ENCODE data around the gene ZNF200. TPM values are rescaled to one million over a fixed set of nuclear protein-coding genes. Genes with fewer than 3 reads are reported as not detected.

Gene ZNF200
- total and polyA plus RNA-seq, 2 donors (not counting 3 experiments of a cell fraction or from before 2014, with no cell fraction given) = 2.8 to 10.0 TPM

- no peaks in the 10 kb centered on the region for H3K79me2 ChIP-seq (ENCODE audit: control insufficient read depth, insufficient read depth, low read length)
- dilution Hi-C loops (cut with MboI; ENCODE audit: extremely low pct_ligation_motif_present, low sequenced_read_pairs) = no loop called here
- POLR2A ChIA-PET = no interaction called here
These were observed 19.9 kb downstream of the ZNF200 start for GRCh38 chr16:3214904-3215600.

DNA sequence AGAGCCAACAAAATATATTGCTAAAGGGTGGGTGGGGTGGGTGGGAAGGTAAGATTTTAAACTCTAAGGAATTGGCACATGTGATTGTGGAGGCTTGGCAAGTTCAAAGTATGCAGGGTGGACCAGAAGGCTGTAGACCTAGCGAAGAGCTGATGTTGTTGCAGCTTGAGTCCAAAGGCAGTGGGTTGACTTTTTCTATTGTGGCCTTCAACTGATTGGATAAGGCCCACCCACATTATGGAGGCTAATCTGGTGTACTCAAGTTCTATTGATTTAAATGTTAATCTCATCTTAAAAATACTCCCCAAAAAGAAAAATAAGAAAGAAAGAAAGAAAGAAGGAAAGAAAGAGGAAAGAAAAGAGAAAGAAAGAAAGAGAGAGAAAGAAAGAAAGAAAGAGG lies 22.4 kb downstream of the ZNF200 start:
- BruUV-seq (replicated peaks) = no TSS peak
- no peaks in the 10 kb centered on the region for H3K79me2 ChIP-seq (ENCODE audit: control insufficient read depth, insufficient read depth, low read length)
- dilution Hi-C loops (cut with MboI; ENCODE audit: extremely low pct_ligation_motif_present, low sequenced_read_pairs) (no loop called here), intact Hi-C loops (cut with micrococcal nuclease) (no loop called here)
- no peaks in the 10 kb centered on the region for H3K9me1 ChIP-seq (replicated peaks; ENCODE audit: control insufficient read depth, extremely low read depth, insufficient read depth, low read length)
- no peaks in the 10 kb centered on the region for H3K9me3 ChIP-seq (replicated peaks; ENCODE audit: control insufficient read depth, insufficient read depth, low read length)
- no peak overlapping the region for H3K4me3 ChIP-seq (replicated peaks in 1 of 3; ENCODE audit: insufficient read depth in 1 of 3, low read depth in 1 of 3, low read length in 3 of 3)
- no peak overlapping the region for H3K4me2 ChIP-seq (ENCODE audit: insufficient read depth, low read length)
- FAIRE-seq (no peak), DNase-seq (ENCODE audit: low read depth, low spot score) (no peak)
- no peaks in the 10 kb centered on the region for H3K36me3 ChIP-seq (ENCODE audit: control insufficient read depth in 2 of 2, extremely low read depth in 1 of 2, insufficient read depth in 2 of 2, low read length in 2 of 2)
- TF ChIP-seq MYC (IDR thresholded peaks at IDR 0.05; ENCODE audit: low read depth, low read length) = no peak
- no peaks in the 10 kb centered on the region for H4K20me1 ChIP-seq (replicated peaks; ENCODE audit: control insufficient read depth, extremely low read depth, insufficient read depth, low read length)
- no peak overlapping the region for H2AFZ ChIP-seq (ENCODE audit: low read depth, low read length)
- ChIA-PET CTCF (no interaction called here), POLR2A (no interaction called here)
- no peaks in the 10 kb centered on the region for H3K4me1 ChIP-seq (ENCODE audit: control insufficient read depth, extremely low read depth, insufficient read depth, low read length)
- H3K27me3 ChIP-seq (ENCODE audit: control insufficient read depth in 2 of 2, insufficient read depth in 2 of 2, low read length in 2 of 2) = no peaks in the 10 kb centered on the region
- H3K27ac ChIP-seq (ENCODE audit: insufficient read depth, low read depth, low read length) = no peak overlapping the region
- H3K9ac ChIP-seq (replicated peaks; ENCODE audit: extremely low read depth, insufficient read depth, low read length) = no peak overlapping the region

More at GRCh38 chr16:3214904-3215600, 19.9 kb downstream of the ZNF200 start:
- no peaks in the 10 kb centered on the region for H3K9me3 ChIP-seq (replicated peaks; ENCODE audit: control insufficient read depth, insufficient read depth, low read length)
- CTCF ChIA-PET = no interaction called here
- H4K20me1 ChIP-seq (replicated peaks; ENCODE audit: control insufficient read depth, extremely low read depth, insufficient read depth, low read length) = no peaks in the 10 kb centered on the region
- intact Hi-C loops (cut with micrococcal nuclease) = no loop called here
- H3K36me3 ChIP-seq (ENCODE audit: control insufficient read depth in 2 of 2, extremely low read depth in 1 of 2, insufficient read depth in 2 of 2, low read length in 2 of 2) = no peaks in the 10 kb centered on the region
- TF ChIP-seq JUN (IDR thresholded peaks at IDR 0.05; ENCODE audit: borderline replicate concordance, insufficient read depth, insufficient read length, low read depth) (no peak), GATA2 (IDR thresholded peaks at IDR 0.05; ENCODE audit: insufficient read depth, insufficient read length, low read depth, low read length) (no peak)
- TF ChIP-seq, protein P1, sequence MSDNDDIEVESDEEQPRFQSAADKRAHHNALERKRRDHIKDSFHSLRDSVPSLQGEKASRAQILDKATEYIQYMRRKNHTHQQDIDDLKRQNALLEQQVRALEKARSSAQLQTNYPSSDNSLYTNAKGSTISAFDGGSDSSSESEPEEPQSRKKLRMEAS (IDR thresholded peaks at IDR 0.05; ENCODE audit: insufficient read depth, insufficient read length) = no peak
- H3K4me2 ChIP-seq (ENCODE audit: insufficient read depth, low read length) = no peak overlapping the region
- no peaks in the 10 kb centered on the region for H3K4me1 ChIP-seq (ENCODE audit: control insufficient read depth, extremely low read depth, insufficient read depth, low read length)
- H2AFZ ChIP-seq (ENCODE audit: low read depth, low read length) = no peak overlapping the region
- DNase-seq (ENCODE audit: low read depth, low spot score) (no peak), FAIRE-seq (no peak)
- no peak overlapping the region for H3K9ac ChIP-seq (replicated peaks; ENCODE audit: extremely low read depth, insufficient read depth, low read length)
- no peaks in the 10 kb centered on the region for H3K9me1 ChIP-seq (replicated peaks; ENCODE audit: control insufficient read depth, extremely low read depth, insufficient read depth, low read length)
- no TSS peak for BruUV-seq (replicated peaks)
- H3K27ac ChIP-seq (ENCODE audit: insufficient read depth, low read depth, low read length) = no peak overlapping the region
- H3K4me3 ChIP-seq (replicated peaks in 1 of 3; ENCODE audit: insufficient read depth in 1 of 3, low read depth in 1 of 3, low read length in 3 of 3) = no peak overlapping the region
- no peaks in the 10 kb centered on the region for H3K27me3 ChIP-seq (ENCODE audit: control insufficient read depth in 2 of 2, insufficient read depth in 2 of 2, low read length in 2 of 2)

Measured in endothelial cell of umbilical vein (primary cell).